ENCODE data around the gene NXPH1. TPM values are rescaled to one million over a fixed set of nuclear protein-coding genes. Genes with fewer than 3 reads are reported as not detected.

The NXPH1 gene
- total and polyA plus RNA-seq, 9 of the 15 experiments (the other 6 are each of a cell fraction or from before 2014, with no cell fraction given) = 0.16 TPM; not detected in 8

DNA sequence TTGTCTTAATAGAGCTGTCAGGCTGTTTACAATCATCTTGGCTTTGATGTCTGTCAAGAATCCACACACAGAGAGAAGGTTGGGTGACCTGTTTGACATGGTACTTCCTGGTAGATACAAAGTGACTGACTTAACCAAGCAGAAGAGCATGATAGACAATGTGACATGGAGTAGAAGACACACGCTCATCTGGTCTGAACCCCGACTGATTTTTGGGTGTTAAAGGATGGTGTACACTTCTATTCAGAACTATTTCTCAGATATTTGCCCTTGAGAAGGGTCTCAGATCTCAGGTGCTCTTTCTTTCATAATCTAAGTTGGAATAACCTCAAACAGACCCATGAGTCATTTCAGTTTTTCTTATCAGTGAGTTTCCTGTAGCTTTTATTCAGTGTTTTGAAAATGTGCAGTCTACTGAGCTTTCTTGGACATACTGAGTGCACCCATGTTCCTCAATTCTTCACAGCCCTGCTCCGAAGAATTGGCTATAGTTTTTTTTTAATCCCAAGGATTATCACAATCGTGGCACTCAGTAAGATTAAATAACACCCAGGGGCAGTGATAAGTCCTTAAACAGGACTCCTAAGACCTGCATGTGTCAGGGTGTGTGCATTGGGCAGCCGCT, 46.4 kb upstream of the NXPH1 start (continued):
- TF ChIP-seq, protein P1, sequence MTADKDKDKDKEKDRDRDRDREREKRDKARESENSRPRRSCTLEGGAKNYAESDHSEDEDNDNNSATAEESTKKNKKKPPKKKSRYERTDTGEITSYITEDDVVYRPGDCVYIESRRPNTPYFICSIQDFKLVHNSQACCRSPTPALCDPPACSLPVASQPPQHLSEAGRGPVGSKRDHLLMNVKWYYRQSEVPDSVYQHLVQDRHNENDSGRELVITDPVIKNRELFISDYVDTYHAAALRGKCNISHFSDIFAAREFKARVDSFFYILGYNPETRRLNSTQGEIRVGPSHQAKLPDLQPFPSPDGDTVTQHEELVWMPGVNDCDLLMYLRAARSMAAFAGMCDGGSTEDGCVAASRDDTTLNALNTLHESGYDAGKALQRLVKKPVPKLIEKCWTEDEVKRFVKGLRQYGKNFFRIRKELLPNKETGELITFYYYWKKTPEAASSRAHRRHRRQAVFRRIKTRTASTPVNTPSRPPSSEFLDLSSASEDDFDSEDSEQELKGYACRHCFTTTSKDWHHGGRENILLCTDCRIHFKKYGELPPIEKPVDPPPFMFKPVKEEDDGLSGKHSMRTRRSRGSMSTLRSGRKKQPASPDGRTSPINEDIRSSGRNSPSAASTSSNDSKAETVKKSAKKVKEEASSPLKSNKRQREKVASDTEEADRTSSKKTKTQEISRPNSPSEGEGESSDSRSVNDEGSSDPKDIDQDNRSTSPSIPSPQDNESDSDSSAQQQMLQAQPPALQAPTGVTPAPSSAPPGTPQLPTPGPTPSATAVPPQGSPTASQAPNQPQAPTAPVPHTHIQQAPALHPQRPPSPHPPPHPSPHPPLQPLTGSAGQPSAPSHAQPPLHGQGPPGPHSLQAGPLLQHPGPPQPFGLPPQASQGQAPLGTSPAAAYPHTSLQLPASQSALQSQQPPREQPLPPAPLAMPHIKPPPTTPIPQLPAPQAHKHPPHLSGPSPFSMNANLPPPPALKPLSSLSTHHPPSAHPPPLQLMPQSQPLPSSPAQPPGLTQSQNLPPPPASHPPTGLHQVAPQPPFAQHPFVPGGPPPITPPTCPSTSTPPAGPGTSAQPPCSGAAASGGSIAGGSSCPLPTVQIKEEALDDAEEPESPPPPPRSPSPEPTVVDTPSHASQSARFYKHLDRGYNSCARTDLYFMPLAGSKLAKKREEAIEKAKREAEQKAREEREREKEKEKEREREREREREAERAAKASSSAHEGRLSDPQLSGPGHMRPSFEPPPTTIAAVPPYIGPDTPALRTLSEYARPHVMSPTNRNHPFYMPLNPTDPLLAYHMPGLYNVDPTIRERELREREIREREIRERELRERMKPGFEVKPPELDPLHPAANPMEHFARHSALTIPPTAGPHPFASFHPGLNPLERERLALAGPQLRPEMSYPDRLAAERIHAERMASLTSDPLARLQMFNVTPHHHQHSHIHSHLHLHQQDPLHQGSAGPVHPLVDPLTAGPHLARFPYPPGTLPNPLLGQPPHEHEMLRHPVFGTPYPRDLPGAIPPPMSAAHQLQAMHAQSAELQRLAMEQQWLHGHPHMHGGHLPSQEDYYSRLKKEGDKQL (CRISPR knock-in tag; IDR thresholded peaks at IDR 0.05; ENCODE audit: borderline replicate concordance) = no peak
- TF ChIP-seq ZEB2 (IDR thresholded peaks at IDR 0.05) (peak; percentile 65; the same call in 1 of the 2 replicates), TEAD4 (IDR thresholded peaks at IDR 0.05; ENCODE audit: low read length) (peak; percentile 55), TEAD4 (CRISPR knock-in tag; IDR thresholded peaks at IDR 0.05; ENCODE audit: borderline replicate concordance) (no peak)
